GM23338 (cell line): Measurements from ENCODE around the gene SH2D2A. TPM values are rescaled to one million over a fixed set of nuclear protein-coding genes. Genes with fewer than 3 reads are reported as not detected.

Experiments
- ATAC-seq: fragments of 200-7000 bp; cut with Tn5 transposase; 3 replicates; pipeline ENCODE4 v1.9.1; 2020
- DNase-seq: peaks from one replicate; pipeline ENCODE4 v3.0.0-alpha.2; 2015; ENCODE audit warnings: low spot score
- H2AFZ ChIP-seq: fragments of 200-600 bp; sonication (generic); 2 replicates; pipeline ENCODE4 v1.8.0; 2016; ENCODE audit warnings: antibody characterized with exemption, mild to moderate bottlenecking, moderate library complexity
- H3F3A ChIP-seq: fragments of 200-600 bp; sonication (generic); replicated peaks from 2 replicates; pipeline ENCODE4 v1.8.0; 2017; ENCODE audit warnings: antibody characterized with exemption, mixed run types, low read depth
- H3K27ac ChIP-seq: fragments of 200-600 bp; sonication (generic); 2 replicates; pipeline ENCODE4 v1.6.1; 2016; ENCODE audit warnings: low read depth
- H3K27me3 ChIP-seq: fragments of 200-600 bp; sonication (generic); 2 replicates; pipeline ENCODE4 v1.8.0; 2016; ENCODE audit warnings: mild to moderate bottlenecking, mixed run types, moderate library complexity; ENCODE audit not compliant: insufficient read depth
- H3K36me3 ChIP-seq: fragments of 200-600 bp; sonication (generic); 2 replicates; pipeline ENCODE4 v1.8.0; 2016; ENCODE audit warnings: mild to moderate bottlenecking; ENCODE audit not compliant: insufficient read depth
- H3K4me1 ChIP-seq: fragments of 200-600 bp; sonication (generic); 2 replicates; pipeline ENCODE4 v1.8.0; 2016; ENCODE audit warnings: mild to moderate bottlenecking, moderate library complexity; ENCODE audit not compliant: insufficient read depth
- H3K4me2 ChIP-seq: fragments of 200-600 bp; sonication (generic); 2 replicates; pipeline ENCODE4 v1.7.1; 2017; ENCODE audit warnings: mixed run types
- H3K4me3 ChIP-seq: fragments of 200-600 bp; sonication (generic); 2 replicates; pipeline ENCODE4 v1.6.1; 2016; ENCODE audit warnings: mixed run types
- H3K79me2 ChIP-seq: fragments of 200-600 bp; sonication (generic); replicated peaks from 2 replicates; pipeline ENCODE4 v1.8.0; 2017; ENCODE audit warnings: mild to moderate bottlenecking; ENCODE audit not compliant: insufficient read depth
- H3K9me2 ChIP-seq: fragments of 200-600 bp; sonication (generic); 2 replicates; pipeline ENCODE4 v1.8.0; 2017; ENCODE audit not compliant: insufficient read depth
- H4K20me1 ChIP-seq: fragments of 200-600 bp; sonication (generic); replicated peaks from 2 replicates; pipeline ENCODE4 v1.8.0; 2017; ENCODE audit warnings: mild to moderate bottlenecking; ENCODE audit not compliant: insufficient read depth
- H3K27ac Mint-ChIP-seq: 2 replicates; pipeline ENCODE4 v1.8.0; 2020; ENCODE audit warnings: inconsistent platforms, mild to moderate bottlenecking, moderate library complexity, mixed read lengths
- H3K27me3 Mint-ChIP-seq: 3 replicates; pipeline ENCODE4 v1.8.0; 2022; ENCODE audit warnings: low read depth, mild to moderate bottlenecking, moderate library complexity, mixed read lengths, inconsistent platforms; ENCODE audit not compliant: insufficient read depth, poor library complexity
- H3K36me3 Mint-ChIP-seq: 3 replicates; pipeline ENCODE4 v1.8.0; 2021; ENCODE audit warnings: low read depth, mild to moderate bottlenecking, inconsistent platforms, moderate library complexity, mixed read lengths
- H3K4me1 Mint-ChIP-seq: 3 replicates; pipeline ENCODE4 v1.8.0; 2020; ENCODE audit warnings: mild to moderate bottlenecking, inconsistent platforms, mixed read lengths
- H3K4me3 Mint-ChIP-seq: 3 replicates; pipeline ENCODE4 v1.8.0; 2021; ENCODE audit warnings: moderate library complexity, mild to moderate bottlenecking, inconsistent platforms, mixed read lengths
- H3K9me3 Mint-ChIP-seq: 3 replicates; pipeline ENCODE4 v1.8.0; 2020; ENCODE audit warnings: moderate library complexity, mild to moderate bottlenecking, inconsistent platforms, mixed read lengths
- CREB1 ChIP-seq: fragments of 250-450 bp; sonication (Bioruptor Pico); IDR thresholded peaks from 2 replicates; pipeline ENCODE4 v1.5.0; 2020; ENCODE audit warnings: low read depth, mild to moderate bottlenecking, moderate library complexity
- CTCF ChIP-seq, 2 experiments: fragments of 200-600 bp in 1 of 2; sonication (generic) in 1 of 2; conservative IDR thresholded peaks; 2 replicates each; pipeline versions ENCODE4 v1.5.1 to v1.6.1; 2016 to 2017; ENCODE audit warnings: antibody characterized with exemption in 2 of 2, low read depth in 2 of 2, mild to moderate bottlenecking in 2 of 2, moderate library complexity in 1 of 2
- NANOG ChIP-seq: IDR thresholded peaks from 2 replicates; pipeline ENCODE4 v1.6.1; 2016; ENCODE audit warnings: antibody characterized with exemption, borderline replicate concordance
- REST ChIP-seq: IDR thresholded peaks from one replicate; pipeline ENCODE4 v1.6.1; 2018; ENCODE audit warnings: antibody characterized with exemption; ENCODE audit not compliant: unreplicated experiment
- STAT1 ChIP-seq: IDR thresholded peaks from one replicate; pipeline ENCODE4 v1.6.1; 2016; ENCODE audit warnings: antibody characterized with exemption; ENCODE audit not compliant: unreplicated experiment
- ZNF331 ChIP-seq: fragments of 250-450 bp; sonication (Bioruptor Pico); IDR thresholded peaks from 2 replicates; pipeline ENCODE4 v1.5.0; 2020; ENCODE audit warnings: low read depth, mild to moderate bottlenecking, moderate library complexity
- polyA plus RNA-seq: library from polyadenylated mRNA; unstranded; fragments of >200 nt; fragmentation: Nextera tagmentation; extraction: Ambion mirVana; gene quantifications from 2 replicates; pipeline ENCODE4 v1.2.1, GENCODE V29; 2016
- total RNA-seq: library from RNA; depleted of rRNA; stranded (reverse); fragments of >200 nt; shearing (Covaris generic); gene quantifications from 2 replicates; pipeline ENCODE4 v1.2.3, GENCODE V29; 2014
- TF ChIP-seq, protein P1 (sequence below): fragments of 250-450 bp; sonication (Bioruptor Pico); IDR thresholded peaks from 2 replicates; pipeline ENCODE4 v1.5.0; 2020; ENCODE audit warnings: mild to moderate bottlenecking, moderate library complexity
- TF ChIP-seq, protein P2 (sequence below): IDR thresholded peaks from 2 replicates; pipeline ENCODE4 v1.6.1; 2016; ENCODE audit warnings: antibody characterized with exemption

The SH2D2A gene
- total and polyA plus RNA-seq, 2 experiments from 2014 or later = 5.5 to 11.5 TPM

DNA sequence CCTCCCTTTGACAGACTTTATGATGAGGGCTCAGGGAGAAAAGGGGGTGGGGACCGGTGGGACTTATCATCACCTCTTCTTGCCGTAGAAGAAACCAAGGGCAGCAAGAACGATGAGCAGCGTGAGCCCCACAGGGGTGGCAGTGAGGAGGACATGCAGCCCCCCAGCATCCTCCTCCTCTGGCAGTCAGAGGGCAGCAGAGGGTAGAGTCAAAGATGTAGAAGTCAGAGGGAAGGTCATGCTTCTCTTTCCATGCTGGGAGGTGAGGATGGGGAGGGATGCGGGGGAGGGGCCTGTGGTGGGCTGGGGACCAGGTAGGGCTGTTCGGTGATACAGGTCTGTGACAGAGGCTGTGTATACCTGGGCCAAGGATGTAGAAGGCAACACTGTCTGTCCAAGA, 27.5 kb upstream of the SH2D2A start:
- Mint-ChIP-seq H3K27me3 (peaks cover 80% of the 10 kb centered on the region), H3K4me3 (peak overlapping the region; percentile 40; the same call in 2 of the 3 replicates), H3K27ac (no peak overlapping the region), H3K36me3 (no peaks in the 10 kb centered on the region), H3K9me3 (no peaks in the 10 kb centered on the region), H3K4me1 (peaks cover 27% of the 10 kb centered on the region)
- peaks cover 20% of the 10 kb centered on the region for H3K4me1 ChIP-seq
- DNase-seq (peak; percentile 65), ATAC-seq (peak; percentile 13)
- H3K36me3 ChIP-seq = no peaks in the 10 kb centered on the region
- no peak for TF ChIP-seq CREB1 (CRISPR knock-in tag)
- TF ChIP-seq, protein P1, sequence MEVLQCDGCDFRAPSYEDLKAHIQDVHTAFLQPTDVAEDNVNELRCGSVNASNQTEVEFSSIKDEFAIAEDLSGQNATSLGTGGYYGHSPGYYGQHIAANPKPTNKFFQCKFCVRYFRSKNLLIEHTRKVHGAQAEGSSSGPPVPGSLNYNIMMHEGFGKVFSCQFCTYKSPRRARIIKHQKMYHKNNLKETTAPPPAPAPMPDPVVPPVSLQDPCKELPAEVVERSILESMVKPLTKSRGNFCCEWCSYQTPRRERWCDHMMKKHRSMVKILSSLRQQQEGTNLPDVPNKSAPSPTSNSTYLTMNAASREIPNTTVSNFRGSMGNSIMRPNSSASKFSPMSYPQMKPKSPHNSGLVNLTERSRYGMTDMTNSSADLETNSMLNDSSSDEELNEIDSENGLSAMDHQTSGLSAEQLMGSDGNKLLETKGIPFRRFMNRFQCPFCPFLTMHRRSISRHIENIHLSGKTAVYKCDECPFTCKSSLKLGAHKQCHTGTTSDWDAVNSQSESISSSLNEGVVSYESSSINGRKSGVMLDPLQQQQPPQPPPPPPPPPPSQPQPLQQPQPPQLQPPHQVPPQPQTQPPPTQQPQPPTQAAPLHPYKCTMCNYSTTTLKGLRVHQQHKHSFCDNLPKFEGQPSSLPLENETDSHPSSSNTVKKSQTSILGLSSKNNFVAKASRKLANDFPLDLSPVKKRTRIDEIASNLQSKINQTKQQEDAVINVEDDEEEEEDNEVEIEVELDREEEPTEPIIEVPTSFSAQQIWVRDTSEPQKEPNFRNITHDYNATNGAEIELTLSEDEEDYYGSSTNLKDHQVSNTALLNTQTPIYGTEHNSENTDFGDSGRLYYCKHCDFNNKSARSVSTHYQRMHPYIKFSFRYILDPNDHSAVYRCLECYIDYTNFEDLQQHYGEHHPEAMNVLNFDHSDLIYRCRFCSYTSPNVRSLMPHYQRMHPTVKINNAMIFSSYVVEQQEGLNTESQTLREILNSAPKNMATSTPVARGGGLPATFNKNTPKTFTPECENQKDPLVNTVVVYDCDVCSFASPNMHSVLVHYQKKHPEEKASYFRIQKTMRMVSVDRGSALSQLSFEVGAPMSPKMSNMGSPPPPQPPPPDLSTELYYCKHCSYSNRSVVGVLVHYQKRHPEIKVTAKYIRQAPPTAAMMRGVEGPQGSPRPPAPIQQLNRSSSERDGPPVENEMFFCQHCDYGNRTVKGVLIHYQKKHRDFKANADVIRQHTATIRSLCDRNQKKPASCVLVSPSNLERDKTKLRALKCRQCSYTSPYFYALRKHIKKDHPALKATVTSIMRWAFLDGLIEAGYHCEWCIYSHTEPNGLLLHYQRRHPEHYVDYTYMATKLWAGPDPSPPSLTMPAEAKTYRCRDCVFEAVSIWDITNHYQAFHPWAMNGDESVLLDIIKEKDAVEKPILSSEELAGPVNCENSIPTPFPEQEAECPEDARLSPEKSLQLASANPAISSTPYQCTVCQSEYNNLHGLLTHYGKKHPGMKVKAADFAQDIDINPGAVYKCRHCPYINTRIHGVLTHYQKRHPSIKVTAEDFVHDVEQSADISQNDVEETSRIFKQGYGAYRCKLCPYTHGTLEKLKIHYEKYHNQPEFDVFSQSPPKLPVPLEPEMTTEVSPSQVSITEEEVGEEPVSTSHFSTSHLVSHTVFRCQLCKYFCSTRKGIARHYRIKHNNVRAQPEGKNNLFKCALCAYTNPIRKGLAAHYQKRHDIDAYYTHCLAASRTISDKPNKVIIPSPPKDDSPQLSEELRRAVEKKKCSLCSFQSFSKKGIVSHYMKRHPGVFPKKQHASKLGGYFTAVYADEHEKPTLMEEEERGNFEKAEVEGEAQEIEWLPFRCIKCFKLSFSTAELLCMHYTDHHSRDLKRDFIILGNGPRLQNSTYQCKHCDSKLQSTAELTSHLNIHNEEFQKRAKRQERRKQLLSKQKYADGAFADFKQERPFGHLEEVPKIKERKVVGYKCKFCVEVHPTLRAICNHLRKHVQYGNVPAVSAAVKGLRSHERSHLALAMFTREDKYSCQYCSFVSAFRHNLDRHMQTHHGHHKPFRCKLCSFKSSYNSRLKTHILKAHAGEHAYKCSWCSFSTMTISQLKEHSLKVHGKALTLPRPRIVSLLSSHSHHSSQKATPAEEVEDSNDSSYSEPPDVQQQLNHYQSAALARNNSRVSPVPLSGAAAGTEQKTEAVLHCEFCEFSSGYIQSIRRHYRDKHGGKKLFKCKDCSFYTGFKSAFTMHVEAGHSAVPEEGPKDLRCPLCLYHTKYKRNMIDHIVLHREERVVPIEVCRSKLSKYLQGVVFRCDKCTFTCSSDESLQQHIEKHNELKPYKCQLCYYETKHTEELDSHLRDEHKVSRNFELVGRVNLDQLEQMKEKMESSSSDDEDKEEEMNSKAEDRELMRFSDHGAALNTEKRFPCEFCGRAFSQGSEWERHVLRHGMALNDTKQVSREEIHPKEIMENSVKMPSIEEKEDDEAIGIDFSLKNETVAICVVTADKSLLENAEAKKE (CRISPR knock-in tag) = no peak
- TF ChIP-seq, protein P2, sequence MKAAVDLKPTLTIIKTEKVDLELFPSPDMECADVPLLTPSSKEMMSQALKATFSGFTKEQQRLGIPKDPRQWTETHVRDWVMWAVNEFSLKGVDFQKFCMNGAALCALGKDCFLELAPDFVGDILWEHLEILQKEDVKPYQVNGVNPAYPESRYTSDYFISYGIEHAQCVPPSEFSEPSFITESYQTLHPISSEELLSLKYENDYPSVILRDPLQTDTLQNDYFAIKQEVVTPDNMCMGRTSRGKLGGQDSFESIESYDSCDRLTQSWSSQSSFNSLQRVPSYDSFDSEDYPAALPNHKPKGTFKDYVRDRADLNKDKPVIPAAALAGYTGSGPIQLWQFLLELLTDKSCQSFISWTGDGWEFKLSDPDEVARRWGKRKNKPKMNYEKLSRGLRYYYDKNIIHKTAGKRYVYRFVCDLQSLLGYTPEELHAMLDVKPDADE = no peak
- TF ChIP-seq NANOG = no peak
- TF ChIP-seq CTCF (conservative IDR thresholded peaks at IDR 0.05; ENCODE audit: low read depth in 2 of 2) = peak; percentile 22 to 63; a peak in 3 of 4 replicates
- no peak for TF ChIP-seq ZNF331 (CRISPR knock-in tag)
- TF ChIP-seq STAT1 = no peak
- TF ChIP-seq REST = no peak
- no peaks in the 10 kb centered on the region for H3K9me2 ChIP-seq
- H4K20me1 ChIP-seq = no peaks in the 10 kb centered on the region; the same call in 1 of the 2 replicates
- H3K4me2 ChIP-seq = no peak overlapping the region
- H3K4me3 ChIP-seq = no peak overlapping the region
- H3K27me3 ChIP-seq = peaks cover 89% of the 10 kb centered on the region
- H2AFZ ChIP-seq = no peak overlapping the region
- H3F3A ChIP-seq = no peaks in the 10 kb centered on the region
- no peak overlapping the region for H3K27ac ChIP-seq
- H3K79me2 ChIP-seq = no peaks in the 10 kb centered on the region
